GM12801 (cell line): ENCODE results near the gene RBM6.

ENCODE experiments used
- CTCF ChIP-seq: IDR thresholded peaks from one replicate; pipeline ENCODE4 v1.5.1; 2011; ENCODE audit warnings: control low read depth; ENCODE audit not compliant: insufficient read length; ENCODE audit errors: extremely low read depth

RBM6 gene

GRCh38 chr3:50123394-50124051 is 183.6 kb downstream of the RBM6 start:
- no peak for TF ChIP-seq CTCF

- TF ChIP-seq CTCF, result no peak
These were observed 184.3 kb downstream of the RBM6 start for GRCh38 chr3:50124052-50124799.

- no peak for TF ChIP-seq CTCF
These were observed 184.8 kb downstream of the RBM6 start for GRCh38 chr3:50124800-50125178.

GRCh38 chr3:50125541-50126286 is 185.8 kb downstream of the RBM6 start:
- TF ChIP-seq CTCF, result no peak

- no peak for TF ChIP-seq CTCF
These were observed 186.6 kb downstream of the RBM6 start for GRCh38 chr3:50126287-50127211.
